ENCODE data around the gene ANXA1. TPM values are rescaled to one million over a fixed set of nuclear protein-coding genes. Genes with fewer than 3 reads are reported as not detected.

The ANXA1 gene
- total and polyA plus RNA-seq, 2 donors (not counting 1 experiment from before 2014, with no cell fraction given) = 817 to 966 TPM

GRCh38 chr9:73141282-73141681 lies 10.4 kb upstream of the ANXA1 start:
- Histone ChIP-seq H3K4me1 (ENCODE audit: control insufficient read depth, extremely low read depth, insufficient read depth, low read length) (peaks cover 7% of the 10 kb centered on the region), H3K9ac (ENCODE audit: insufficient read depth, low read length) (no peak overlapping the region), H3K79me2 (ENCODE audit: control insufficient read depth, insufficient read depth, low read length) (no peaks in the 10 kb centered on the region), H3K9me3 (ENCODE audit: control insufficient read depth, insufficient read depth, low read depth, low read length) (no peaks in the 10 kb centered on the region), H3K27ac (ENCODE audit: insufficient read depth, low read length) (no peak overlapping the region), H2AFZ (ENCODE audit: low read length) (no peak overlapping the region), H3K4me2 (ENCODE audit: extremely low read depth, insufficient read depth, low read length) (no peak overlapping the region), H3K27me3 (ENCODE audit: control insufficient read depth, insufficient read depth, low read length) (no peaks in the 10 kb centered on the region), H3K4me3 (replicated peaks in 1 of 4; ENCODE audit: control extremely low read depth in 1 of 4, insufficient read depth in 1 of 4, low read depth in 3 of 4, low read length in 4 of 4) (no peak overlapping the region), H4K20me1 (ENCODE audit: control insufficient read depth, extremely low read depth, insufficient read depth, low read length) (no peaks in the 10 kb centered on the region), H3K36me3 (ENCODE audit: control insufficient read depth, insufficient read depth, low read length) (no peaks in the 10 kb centered on the region)
- peak in 1 of 2 donors; percentile 27 for DNase-seq (ENCODE audit: low read depth in 2 of 2)
- TF ChIP-seq EZH2 (IDR thresholded peaks at IDR 0.05; ENCODE audit: low read length, missing control alignments) = no peak
- TF ChIP-seq, protein P1, sequence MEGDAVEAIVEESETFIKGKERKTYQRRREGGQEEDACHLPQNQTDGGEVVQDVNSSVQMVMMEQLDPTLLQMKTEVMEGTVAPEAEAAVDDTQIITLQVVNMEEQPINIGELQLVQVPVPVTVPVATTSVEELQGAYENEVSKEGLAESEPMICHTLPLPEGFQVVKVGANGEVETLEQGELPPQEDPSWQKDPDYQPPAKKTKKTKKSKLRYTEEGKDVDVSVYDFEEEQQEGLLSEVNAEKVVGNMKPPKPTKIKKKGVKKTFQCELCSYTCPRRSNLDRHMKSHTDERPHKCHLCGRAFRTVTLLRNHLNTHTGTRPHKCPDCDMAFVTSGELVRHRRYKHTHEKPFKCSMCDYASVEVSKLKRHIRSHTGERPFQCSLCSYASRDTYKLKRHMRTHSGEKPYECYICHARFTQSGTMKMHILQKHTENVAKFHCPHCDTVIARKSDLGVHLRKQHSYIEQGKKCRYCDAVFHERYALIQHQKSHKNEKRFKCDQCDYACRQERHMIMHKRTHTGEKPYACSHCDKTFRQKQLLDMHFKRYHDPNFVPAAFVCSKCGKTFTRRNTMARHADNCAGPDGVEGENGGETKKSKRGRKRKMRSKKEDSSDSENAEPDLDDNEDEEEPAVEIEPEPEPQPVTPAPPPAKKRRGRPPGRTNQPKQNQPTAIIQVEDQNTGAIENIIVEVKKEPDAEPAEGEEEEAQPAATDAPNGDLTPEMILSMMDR (conservative IDR thresholded peaks at IDR 0.05 in 1 of 2, IDR thresholded peaks at IDR 0.05 in 1 of 2; ENCODE audit: low read depth in 1 of 2, low read length in 2 of 2) = no peak

GRCh38 chr9:73143711-73144328 lies 7.8 kb upstream of the ANXA1 start:
- Histone ChIP-seq H4K20me1 (ENCODE audit: control insufficient read depth, extremely low read depth, insufficient read depth, low read length) (no peaks in the 10 kb centered on the region), H3K79me2 (ENCODE audit: control insufficient read depth, insufficient read depth, low read length) (no peaks in the 10 kb centered on the region), H3K4me1 (ENCODE audit: control insufficient read depth, extremely low read depth, insufficient read depth, low read length) (peaks cover 12% of the 10 kb centered on the region), H3K4me3 (replicated peaks in 1 of 4; ENCODE audit: control extremely low read depth in 1 of 4, insufficient read depth in 1 of 4, low read depth in 3 of 4, low read length in 4 of 4) (no peak overlapping the region), H3K9ac (ENCODE audit: insufficient read depth, low read length) (no peak overlapping the region), H3K27ac (ENCODE audit: insufficient read depth, low read length) (peak overlapping the region; percentile 4), H2AFZ (ENCODE audit: low read length) (no peak overlapping the region), H3K4me2 (ENCODE audit: extremely low read depth, insufficient read depth, low read length) (no peak overlapping the region), H3K36me3 (ENCODE audit: control insufficient read depth, insufficient read depth, low read length) (no peaks in the 10 kb centered on the region), H3K27me3 (ENCODE audit: control insufficient read depth, insufficient read depth, low read length) (no peaks in the 10 kb centered on the region), H3K9me3 (ENCODE audit: control insufficient read depth, insufficient read depth, low read depth, low read length) (no peaks in the 10 kb centered on the region)
- DNase-seq (ENCODE audit: low read depth in 2 of 2) = peak; percentile 91
- TF ChIP-seq, protein P1 (conservative IDR thresholded peaks at IDR 0.05 in 1 of 2, IDR thresholded peaks at IDR 0.05 in 1 of 2; ENCODE audit: low read depth in 1 of 2, low read length in 2 of 2) = no peak
- TF ChIP-seq EZH2 (IDR thresholded peaks at IDR 0.05; ENCODE audit: low read length, missing control alignments) = no peak

DNA sequence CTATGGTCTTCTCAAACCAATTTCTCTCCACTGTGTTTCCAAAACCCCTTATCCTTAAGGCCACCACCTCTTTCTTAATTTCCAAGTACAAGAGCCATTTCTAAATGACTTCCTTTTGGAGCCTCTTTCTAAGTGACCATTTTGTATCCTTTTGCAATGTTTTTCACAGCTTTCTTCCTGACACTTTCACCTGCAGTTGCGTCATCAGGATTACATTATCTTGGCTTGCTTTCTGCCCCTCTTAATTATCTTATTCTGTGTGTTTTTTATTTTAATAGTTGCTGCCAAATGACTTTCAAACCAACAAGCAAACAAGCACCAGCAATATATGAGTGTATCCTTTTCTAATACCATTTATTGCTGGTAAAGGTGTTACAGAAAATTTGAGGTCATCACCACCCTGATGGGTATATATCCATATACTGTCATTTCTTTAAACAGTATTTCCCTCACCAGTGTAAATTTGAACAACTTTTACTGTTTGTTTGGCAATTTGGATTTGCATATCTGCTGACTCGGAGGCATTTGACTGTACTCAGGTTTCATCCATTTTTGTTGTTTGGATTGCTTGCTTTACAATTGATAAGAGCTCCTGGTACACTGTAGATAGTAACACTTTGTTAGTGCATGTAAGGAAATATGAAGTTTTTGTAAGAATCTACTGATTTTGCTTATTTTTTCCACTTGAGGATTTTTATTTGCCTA lies 5.4 kb upstream of the ANXA1 start:
- no peaks in the 10 kb centered on the region for H3K9me3 ChIP-seq (ENCODE audit: control insufficient read depth, insufficient read depth, low read depth, low read length)
- peaks cover 21% of the 10 kb centered on the region for H3K4me1 ChIP-seq (ENCODE audit: control insufficient read depth, extremely low read depth, insufficient read depth, low read length)

More for the DNA sequence above, 5.4 kb upstream of the ANXA1 start:
- no peak overlapping the region for H2AFZ ChIP-seq (ENCODE audit: low read length)
- no peak overlapping the region for H3K27ac ChIP-seq (ENCODE audit: insufficient read depth, low read length)
- no peaks in the 10 kb centered on the region for H3K36me3 ChIP-seq (ENCODE audit: control insufficient read depth, insufficient read depth, low read length)
- H3K27me3 ChIP-seq (ENCODE audit: control insufficient read depth, insufficient read depth, low read length) = no peaks in the 10 kb centered on the region
- TF ChIP-seq, protein P1 (conservative IDR thresholded peaks at IDR 0.05 in 1 of 2, IDR thresholded peaks at IDR 0.05 in 1 of 2; ENCODE audit: low read depth in 1 of 2, low read length in 2 of 2) = no peak
- TF ChIP-seq EZH2 (IDR thresholded peaks at IDR 0.05; ENCODE audit: low read length, missing control alignments) = no peak
- no peak overlapping the region for H3K4me2 ChIP-seq (ENCODE audit: extremely low read depth, insufficient read depth, low read length)
- peaks cover 6% of the 10 kb centered on the region for H3K79me2 ChIP-seq (ENCODE audit: control insufficient read depth, insufficient read depth, low read length)
- no peak overlapping the region for H3K4me3 ChIP-seq (replicated peaks in 1 of 4; ENCODE audit: control extremely low read depth in 1 of 4, insufficient read depth in 1 of 4, low read depth in 3 of 4, low read length in 4 of 4)
- no peaks in the 10 kb centered on the region for H4K20me1 ChIP-seq (ENCODE audit: control insufficient read depth, extremely low read depth, insufficient read depth, low read length)
- DNase-seq (ENCODE audit: low read depth in 2 of 2) = no peak
- no peak overlapping the region for H3K9ac ChIP-seq (ENCODE audit: insufficient read depth, low read length)
